ENCODE measurements around the gene CYREN.

GRCh38 chr7:135128931-135129330, 41.6 kb downstream of the CYREN start:
- TF ChIP-seq MAFF (IDR thresholded peaks at IDR 0.05; ENCODE audit: low read depth, low read length) (no peak), CTCF (CRISPR knock-in tag; IDR thresholded peaks at IDR 0.05) (no peak), RXRA (CRISPR knock-in tag; IDR thresholded peaks at IDR 0.05) (no peak), ZBTB33 (CRISPR knock-in tag; IDR thresholded peaks at IDR 0.05) (no peak), HNRNPLL (IDR thresholded peaks at IDR 0.05; ENCODE audit: low read depth, low read length, poor library complexity, severe bottlenecking) (no peak), ZNF530 (CRISPR knock-in tag; IDR thresholded peaks at IDR 0.05; ENCODE audit: low read depth) (no peak), ARNT (IDR thresholded peaks at IDR 0.05) (no peak), ZNF629 (CRISPR knock-in tag; conservative IDR thresholded peaks at IDR 0.05) (no peak), ATF2 (CRISPR knock-in tag; IDR thresholded peaks at IDR 0.05) (no peak), ETV5 (CRISPR knock-in tag; IDR thresholded peaks at IDR 0.05; ENCODE audit: borderline replicate concordance) (no peak), EHMT2 (IDR thresholded peaks at IDR 0.05; ENCODE audit: borderline replicate concordance, low read depth, low read length) (no peak), TEF (CRISPR knock-in tag; IDR thresholded peaks at IDR 0.05) (no peak)
